Stomach (tissue), 4 donors: Measurements from ENCODE around the gene RPTOR.

Source experiments
- CTCF ChIP-seq, 7 experiments: fragments of 450-650 bp in 4 of 7; fragments of 200-600 bp in 3 of 7; sonication (generic) in 3 of 7; IDR thresholded peaks; one replicate each; pipeline ENCODE4 v1.5.1; 2016 to 2019; ENCODE audit warnings: antibody characterized with exemption in 7 of 7, control low read depth in 2 of 7, mild to moderate bottlenecking in 1 of 7
- POLR2A ChIP-seq, 4 donors: fragments of 450-650 bp; IDR thresholded peaks; one replicate each; pipeline ENCODE4 v1.6.1; 2016; ENCODE audit warnings: antibody characterized with exemption in 4 of 4, control low read depth in 2 of 4, mild to moderate bottlenecking in 1 of 4, moderate library complexity in 1 of 4
- POLR2AphosphoS5 ChIP-seq, 3 donors: sonication (generic); formaldehyde crosslinking; IDR thresholded peaks; one replicate each; pipeline ENCODE4 v1.6.1; 2016; ENCODE audit warnings: antibody characterized with exemption in 3 of 3

- TF ChIP-seq CTCF (IDR thresholded peaks at IDR 0.05), result no peak
- TF ChIP-seq POLR2AphosphoS5 (IDR thresholded peaks at IDR 0.05), result no peak
- TF ChIP-seq POLR2A (IDR thresholded peaks at IDR 0.05), result no peak
Measured at GRCh38 chr17:80569924-80570323, 25.3 kb downstream of the RPTOR start.
